Measurements from ENCODE around the gene ENOX1. TPM values are rescaled to one million over a fixed set of nuclear protein-coding genes. Genes with fewer than 3 reads are reported as not detected.

ENOX1 gene
- polyA plus RNA-seq, 2 of the 4 experiments (the other 2 are of a cell fraction) = 0.28 to 0.41 TPM

- CTCF ChIA-PET = no interaction called here
- DNase-seq (ENCODE audit: low read depth in 1 of 2, low spot score in 1 of 2) = no peak
- no peak overlapping the region for H3K27ac ChIP-seq
- no peaks in the 10 kb centered on the region for H3K4me1 ChIP-seq
- H3K4me3 ChIP-seq = no peak overlapping the region
- WGBS (ENCODE audit: missing lambda C conversion rate) = 37% methylated on average over 3 of the region's 3 CpGs
- FAIRE-seq = no peak
- no peak overlapping the region for H3K4me2 ChIP-seq
- no peak for TF ChIP-seq ZSCAN20 (CRISPR knock-in tag; IDR thresholded peaks at IDR 0.05)
- TF ChIP-seq EHF (CRISPR knock-in tag; IDR thresholded peaks at IDR 0.05) = no peak
- no peak for TF ChIP-seq REST (IDR thresholded peaks at IDR 0.05)
- TF ChIP-seq RARB (CRISPR knock-in tag; IDR thresholded peaks at IDR 0.05) = no peak
- no peaks in the 10 kb centered on the region for H3K9me3 ChIP-seq
- no peak for ATAC-seq
- POLR2A ChIA-PET = no interaction called here
Observed at GRCh38 chr13:43657485-43657884, 129.3 kb downstream of the ENOX1 start.

DNA sequence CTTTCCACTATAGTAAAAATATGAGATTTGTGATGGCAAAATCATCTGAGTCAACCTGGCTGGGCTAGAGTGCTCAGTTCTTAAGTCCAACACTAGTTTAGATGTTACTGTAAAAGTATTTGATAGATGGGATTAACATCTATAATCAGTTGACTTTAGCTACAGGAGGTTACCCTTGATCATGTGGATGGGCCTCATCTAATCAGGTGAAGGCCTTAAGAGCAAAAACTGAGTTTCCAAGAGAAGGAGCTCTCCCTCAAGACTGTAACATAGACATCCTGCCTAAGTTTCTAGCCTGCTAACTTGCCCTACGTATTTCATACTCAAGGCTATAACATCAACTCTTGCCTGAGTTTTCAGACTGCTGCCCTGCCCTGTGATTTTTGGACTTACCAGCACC, 132.8 kb downstream of the ENOX1 start:
- no peak for DNase-seq (ENCODE audit: low read depth in 1 of 2, low spot score in 1 of 2)
- Histone ChIP-seq H3K4me3 (no peak overlapping the region), H3K9me3 (no peaks in the 10 kb centered on the region), H3K4me1 (no peaks in the 10 kb centered on the region), H3K4me2 (no peak overlapping the region), H3K27ac (no peak overlapping the region)
- TF ChIP-seq, protein P1, sequence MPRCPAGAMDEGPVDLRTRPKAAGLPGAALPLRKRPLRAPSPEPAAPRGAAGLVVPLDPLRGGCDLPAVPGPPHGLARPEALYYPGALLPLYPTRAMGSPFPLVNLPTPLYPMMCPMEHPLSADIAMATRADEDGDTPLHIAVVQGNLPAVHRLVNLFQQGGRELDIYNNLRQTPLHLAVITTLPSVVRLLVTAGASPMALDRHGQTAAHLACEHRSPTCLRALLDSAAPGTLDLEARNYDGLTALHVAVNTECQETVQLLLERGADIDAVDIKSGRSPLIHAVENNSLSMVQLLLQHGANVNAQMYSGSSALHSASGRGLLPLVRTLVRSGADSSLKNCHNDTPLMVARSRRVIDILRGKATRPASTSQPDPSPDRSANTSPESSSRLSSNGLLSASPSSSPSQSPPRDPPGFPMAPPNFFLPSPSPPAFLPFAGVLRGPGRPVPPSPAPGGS (IDR thresholded peaks at IDR 0.05) = no peak
- TF ChIP-seq, protein P2, sequence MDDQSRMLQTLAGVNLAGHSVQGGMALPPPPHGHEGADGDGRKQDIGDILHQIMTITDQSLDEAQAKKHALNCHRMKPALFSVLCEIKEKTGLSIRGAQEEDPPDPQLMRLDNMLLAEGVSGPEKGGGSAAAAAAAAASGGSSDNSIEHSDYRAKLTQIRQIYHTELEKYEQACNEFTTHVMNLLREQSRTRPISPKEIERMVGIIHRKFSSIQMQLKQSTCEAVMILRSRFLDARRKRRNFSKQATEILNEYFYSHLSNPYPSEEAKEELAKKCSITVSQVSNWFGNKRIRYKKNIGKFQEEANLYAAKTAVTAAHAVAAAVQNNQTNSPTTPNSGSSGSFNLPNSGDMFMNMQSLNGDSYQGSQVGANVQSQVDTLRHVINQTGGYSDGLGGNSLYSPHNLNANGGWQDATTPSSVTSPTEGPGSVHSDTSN (IDR thresholded peaks at IDR 0.05) = no peak
- TF ChIP-seq PHF8 (IDR thresholded peaks at IDR 0.05; ENCODE audit: borderline replicate concordance, low read depth) = no peak
- TF ChIP-seq, protein P3, sequence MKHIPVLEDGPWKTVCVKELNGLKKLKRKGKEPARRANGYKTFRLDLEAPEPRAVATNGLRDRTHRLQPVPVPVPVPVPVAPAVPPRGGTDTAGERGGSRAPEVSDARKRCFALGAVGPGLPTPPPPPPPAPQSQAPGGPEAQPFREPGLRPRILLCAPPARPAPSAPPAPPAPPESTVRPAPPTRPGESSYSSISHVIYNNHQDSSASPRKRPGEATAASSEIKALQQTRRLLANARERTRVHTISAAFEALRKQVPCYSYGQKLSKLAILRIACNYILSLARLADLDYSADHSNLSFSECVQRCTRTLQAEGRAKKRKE (CRISPR knock-in tag; IDR thresholded peaks at IDR 0.05; ENCODE audit: low read depth) = no peak
- TF ChIP-seq EHMT2 (IDR thresholded peaks at IDR 0.05; ENCODE audit: low read depth) = no peak
- no peak for TF ChIP-seq JUN (IDR thresholded peaks at IDR 0.05)
- TF ChIP-seq GATA3 (IDR thresholded peaks at IDR 0.05; ENCODE audit: borderline replicate concordance) = no peak
- no peak for TF ChIP-seq REST (IDR thresholded peaks at IDR 0.05)
- no peak for TF ChIP-seq E2F6 (IDR thresholded peaks at IDR 0.05; ENCODE audit: borderline replicate concordance, low read depth)
- TF ChIP-seq RARB (CRISPR knock-in tag; IDR thresholded peaks at IDR 0.05) = no peak
- TF ChIP-seq MAX (IDR thresholded peaks at IDR 0.05) = no peak
- TF ChIP-seq ESRRA (IDR thresholded peaks at IDR 0.05; ENCODE audit: borderline replicate concordance, low read length) = no peak
- no peak for TF ChIP-seq FOSB (CRISPR knock-in tag; IDR thresholded peaks at IDR 0.05)
- no peak for TF ChIP-seq RFX5 (IDR thresholded peaks at IDR 0.05)
- no peak for TF ChIP-seq CHD2 (IDR thresholded peaks at IDR 0.05; ENCODE audit: low read length, partially characterized antibody)
- TF ChIP-seq ZC3H11A (IDR thresholded peaks at IDR 0.05) = no peak
- TF ChIP-seq RCOR1 (IDR thresholded peaks at IDR 0.05; ENCODE audit: low read depth, low read length) = no peak
- no peak for TF ChIP-seq POLR2A (IDR thresholded peaks at IDR 0.05; ENCODE audit: low read length)
- TF ChIP-seq MAZ (IDR thresholded peaks at IDR 0.05; ENCODE audit: borderline replicate concordance, low read depth, low read length) = no peak
- TF ChIP-seq KDM1A (IDR thresholded peaks at IDR 0.05; ENCODE audit: low read depth) = no peak
- POLR2A ChIA-PET = no interaction called here
- CTCF ChIA-PET = no interaction called here
- FAIRE-seq = no peak
- 74% methylated on average over 1 of the region's 1 CpG for WGBS (ENCODE audit: missing lambda C conversion rate)
- no peak for ATAC-seq
